HG02571 (cell line): Measurements from ENCODE around the gene ARHGDIA.

Experiments
- ATAC-seq: cut with Tn5 transposase; IDR thresholded peaks from one replicate; pipeline ENCODE4 v1.9.1; 2021; ENCODE audit warnings: mild to moderate bottlenecking, moderate library complexity; ENCODE audit not compliant: unreplicated experiment

ARHGDIA gene

DNA sequence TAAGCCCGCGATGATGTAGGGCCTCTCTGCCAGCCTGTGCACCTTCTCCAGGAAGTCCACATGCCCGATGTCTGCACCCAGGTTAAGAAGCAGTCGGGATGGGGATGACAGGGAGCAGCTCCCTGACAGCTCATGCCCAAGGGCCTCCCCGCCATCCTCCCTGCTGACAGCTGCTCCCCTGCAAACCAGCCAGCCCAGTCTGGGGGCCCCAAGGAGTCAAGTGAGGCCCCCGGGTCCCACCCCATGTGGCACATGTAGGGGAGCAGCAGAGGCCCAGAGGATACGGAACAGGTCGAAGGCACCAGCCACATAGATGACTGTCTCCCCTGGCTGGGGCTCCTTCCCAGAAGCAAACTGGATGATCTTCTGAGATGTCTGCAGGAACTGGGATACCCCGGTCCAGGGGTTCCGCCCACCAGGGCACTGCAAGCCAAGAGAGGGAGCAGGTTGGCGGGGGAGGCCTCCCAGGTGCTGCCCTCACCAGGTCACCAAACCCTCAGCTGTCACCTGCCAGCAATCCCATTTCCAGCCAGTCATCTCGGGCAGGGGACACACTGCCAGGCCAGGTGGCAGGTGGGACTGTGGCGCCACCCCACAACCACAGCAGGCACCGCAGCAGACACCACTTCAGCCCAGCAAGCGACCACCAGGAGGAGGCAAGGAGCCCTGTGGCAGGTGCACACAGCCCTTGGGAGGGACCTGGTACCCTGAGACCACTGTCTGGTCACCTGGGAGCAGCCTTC is 35.5 kb upstream of the ARHGDIA start:
- no peak for ATAC-seq

DNA sequence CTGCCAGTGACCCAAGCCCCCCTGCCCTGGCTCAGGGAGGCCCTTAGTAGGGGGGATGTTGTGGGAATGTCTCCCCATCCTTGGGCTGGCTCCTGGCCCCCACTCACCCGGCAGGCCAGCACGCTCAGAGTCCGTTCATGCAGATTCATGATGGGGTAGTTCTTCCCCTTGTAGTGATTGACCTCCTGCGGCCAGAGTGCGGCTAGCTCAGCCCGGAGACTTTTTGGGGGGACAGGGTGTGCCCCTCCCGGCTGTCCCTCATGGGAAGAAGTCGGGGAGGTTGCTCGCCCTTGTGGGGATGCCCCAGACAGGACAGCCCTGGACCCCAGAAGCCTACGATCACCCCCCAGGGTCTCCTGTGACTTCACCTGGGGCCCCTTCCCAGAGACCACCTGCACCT is 34.9 kb upstream of the ARHGDIA start:
- no peak for ATAC-seq

DNA sequence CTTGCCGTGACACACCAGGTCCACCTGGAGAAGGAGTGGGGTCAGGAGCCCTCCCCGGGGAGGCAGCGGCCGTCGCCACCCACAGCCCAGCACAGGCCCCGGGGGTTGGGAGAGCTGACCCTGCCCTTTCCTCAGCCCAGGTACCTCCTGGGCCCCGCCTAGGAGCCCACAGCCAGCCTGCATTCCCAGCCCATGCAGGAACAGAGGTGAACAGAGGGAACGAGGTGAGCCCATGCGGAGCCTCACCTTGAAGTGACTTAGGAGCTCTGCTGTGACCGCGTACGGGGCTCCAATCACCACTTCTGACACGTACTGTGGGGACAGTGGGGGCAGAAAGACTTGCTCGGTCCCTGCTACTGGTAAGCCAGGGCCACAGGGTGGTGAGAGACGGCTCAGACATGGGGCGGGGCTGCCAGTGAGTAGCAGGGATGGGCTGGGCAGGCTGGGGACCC is 34.3 kb upstream of the ARHGDIA start:
- ATAC-seq: no peak

DNA sequence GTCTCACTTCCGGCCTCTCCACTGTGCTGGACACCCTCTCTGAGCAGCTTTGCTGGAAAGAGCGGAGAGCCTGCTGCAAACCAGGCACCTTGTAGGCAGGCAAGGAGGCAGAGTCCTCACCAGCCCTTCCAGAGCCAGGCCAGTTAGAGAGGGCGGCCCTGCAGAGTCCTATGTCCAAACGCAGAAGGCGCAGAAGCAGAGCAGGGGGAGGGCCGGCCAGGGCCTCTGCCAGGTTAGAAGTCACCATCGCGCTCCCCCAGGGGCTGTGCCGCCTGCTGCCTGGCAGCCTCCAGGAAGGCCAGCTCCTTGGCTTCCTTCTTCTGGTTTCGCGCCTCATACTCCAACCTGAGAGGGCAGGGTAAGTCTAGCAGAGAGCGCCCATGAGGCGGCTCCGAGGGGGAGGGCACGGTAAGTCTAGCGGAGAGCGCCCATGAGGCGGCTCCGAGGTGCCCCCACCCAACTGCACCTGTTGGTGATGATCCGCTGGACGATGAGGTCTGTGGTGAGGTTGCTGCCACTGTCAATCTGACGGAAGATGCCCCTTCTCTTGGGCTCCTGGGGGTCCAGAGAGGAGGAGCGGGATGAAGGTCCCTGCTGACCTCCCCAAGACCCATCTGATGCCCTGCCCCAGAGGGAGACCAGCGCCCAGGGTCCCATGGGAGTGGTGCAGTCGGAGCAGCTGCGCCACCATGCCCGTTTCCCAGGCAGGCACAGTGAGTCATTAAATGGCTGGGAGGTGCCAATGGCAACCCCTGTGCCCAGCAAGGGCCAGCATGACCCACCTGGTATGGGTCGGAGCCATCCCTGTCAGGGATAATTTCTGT is 33.7 kb upstream of the ARHGDIA start:
- ATAC-seq: no peak

DNA sequence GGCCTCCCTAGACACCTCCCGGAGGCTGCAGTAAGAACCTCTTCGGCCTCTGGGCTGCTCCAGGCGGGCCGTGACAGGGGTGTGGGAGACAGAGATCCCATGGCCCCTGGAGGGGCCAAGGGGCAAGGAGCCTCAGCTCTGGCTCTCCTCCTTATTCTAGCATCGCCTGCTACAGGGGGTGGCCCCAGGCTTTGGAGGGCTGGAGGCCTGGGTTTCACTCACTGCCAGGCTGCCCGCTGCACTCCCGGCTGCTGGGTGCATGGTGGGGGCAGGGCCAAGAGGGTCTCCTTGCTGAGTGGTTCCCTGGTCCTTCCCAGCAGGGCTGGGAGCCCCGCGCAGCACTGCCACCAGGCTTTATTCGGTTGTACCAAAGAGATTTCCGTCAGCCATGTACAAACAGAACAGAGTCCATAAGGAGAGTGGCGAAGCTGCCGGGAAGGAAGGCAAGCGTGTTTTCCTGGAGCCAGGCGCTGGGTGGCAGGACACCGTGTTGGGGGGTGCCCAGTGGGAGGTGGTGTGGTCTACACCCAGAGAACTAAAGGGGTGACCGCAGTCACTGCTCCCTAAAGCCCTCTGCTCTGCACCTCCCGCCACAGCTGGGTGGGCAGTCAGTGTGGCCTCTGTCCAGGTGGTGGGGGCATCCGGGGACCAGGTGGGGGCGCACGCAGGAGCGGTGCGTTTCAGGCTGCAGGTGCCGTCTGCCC is 32.9 kb upstream of the ARHGDIA start:
- ATAC-seq: no peak

DNA sequence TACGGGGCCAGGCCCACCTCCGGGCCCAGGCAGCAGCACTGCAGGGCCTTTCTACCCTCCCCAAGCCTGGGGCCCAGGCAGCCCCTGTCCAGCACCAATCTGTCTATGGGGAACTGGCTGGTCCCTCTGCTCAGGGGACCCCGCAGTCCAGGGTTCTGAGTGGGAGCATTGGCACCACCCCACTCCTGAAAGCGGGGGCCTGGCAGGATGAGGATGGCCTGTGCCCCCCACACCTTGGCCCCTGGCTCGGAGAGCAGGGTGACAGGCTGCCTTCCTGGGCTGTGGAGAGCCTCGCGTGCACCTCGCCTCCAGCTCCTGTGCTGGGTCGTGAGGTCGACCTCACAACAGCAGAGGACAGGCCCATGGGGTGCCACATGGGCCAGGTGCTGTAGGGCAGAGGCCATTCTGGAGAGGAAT is 32.3 kb upstream of the ARHGDIA start:
- ATAC-seq: no peak

DNA sequence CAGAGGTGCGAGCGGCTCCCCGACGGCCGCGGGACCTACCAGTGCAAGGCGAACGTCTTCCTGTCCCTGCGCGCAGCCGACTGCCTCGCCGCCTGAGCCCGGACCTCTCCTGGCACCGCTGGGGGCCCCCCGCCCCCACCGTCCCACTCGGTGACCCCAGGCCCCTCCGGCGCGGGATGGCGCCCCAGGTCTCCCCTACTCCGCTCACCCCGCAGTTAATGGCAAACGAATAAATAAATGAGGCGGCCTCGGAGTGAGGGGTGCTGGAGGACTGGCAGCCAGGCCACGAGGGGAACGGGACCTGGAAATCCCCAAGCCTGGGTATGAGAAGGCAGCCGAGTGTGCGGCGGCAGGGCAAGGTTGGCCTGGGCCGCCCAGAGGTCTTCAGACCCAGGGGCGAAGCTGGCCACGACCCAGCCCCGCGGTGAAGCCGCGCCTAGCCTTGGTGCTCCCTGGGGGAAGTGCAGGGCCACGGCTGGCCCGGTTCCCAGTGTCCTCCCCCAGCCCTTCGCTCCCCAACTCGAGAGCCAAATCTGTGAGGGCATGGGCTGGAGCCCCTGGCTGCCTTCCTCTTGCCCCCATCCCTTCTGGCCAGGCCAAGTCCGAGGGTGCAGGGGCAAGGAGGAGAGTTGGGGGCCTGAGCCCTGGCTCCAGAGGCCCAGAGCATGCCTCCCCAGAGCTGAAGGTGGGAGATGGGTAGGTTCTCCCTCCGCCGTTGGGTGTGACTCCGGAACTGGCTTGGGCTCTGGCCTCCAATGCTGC is 31.7 kb upstream of the ARHGDIA start:
- ATAC-seq: no peak

DNA sequence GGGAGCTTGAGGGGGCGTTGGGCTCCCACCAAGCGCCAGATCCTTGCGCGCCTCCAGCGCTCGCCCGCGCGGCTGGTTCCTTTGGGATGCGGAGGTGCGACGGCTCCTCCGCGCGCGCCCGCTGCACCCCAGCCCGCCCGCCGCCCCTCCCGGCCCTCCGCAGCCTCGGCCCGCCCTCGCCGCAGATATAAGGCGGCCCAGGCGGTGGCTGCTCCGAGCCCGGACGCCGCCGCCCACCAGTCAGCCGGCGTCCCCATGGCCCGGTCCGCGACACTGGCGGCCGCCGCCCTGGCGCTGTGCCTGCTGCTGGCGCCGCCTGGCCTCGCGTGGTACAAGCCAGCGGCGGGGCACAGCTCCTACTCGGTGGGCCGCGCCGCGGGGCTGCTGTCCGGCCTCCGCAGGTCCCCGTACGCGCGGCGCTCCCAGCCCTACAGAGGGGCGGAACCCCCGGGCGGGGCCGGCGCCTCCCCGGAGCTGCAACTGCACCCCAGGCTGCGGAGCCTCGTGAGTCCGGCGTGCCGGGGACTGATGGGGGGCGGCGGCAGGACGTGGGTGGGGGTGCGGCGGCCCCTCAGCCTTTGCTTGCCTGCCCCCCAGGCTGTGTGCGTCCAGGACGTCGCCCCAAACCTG is 31.0 kb upstream of the ARHGDIA start, which contains the start of gene NPB:
NPB (plus strand) TSS at position 216 of the 630 bp plus-strand sequence; CDS start at position 256, 40 bp downstream.
- ATAC-seq: no peak

DNA sequence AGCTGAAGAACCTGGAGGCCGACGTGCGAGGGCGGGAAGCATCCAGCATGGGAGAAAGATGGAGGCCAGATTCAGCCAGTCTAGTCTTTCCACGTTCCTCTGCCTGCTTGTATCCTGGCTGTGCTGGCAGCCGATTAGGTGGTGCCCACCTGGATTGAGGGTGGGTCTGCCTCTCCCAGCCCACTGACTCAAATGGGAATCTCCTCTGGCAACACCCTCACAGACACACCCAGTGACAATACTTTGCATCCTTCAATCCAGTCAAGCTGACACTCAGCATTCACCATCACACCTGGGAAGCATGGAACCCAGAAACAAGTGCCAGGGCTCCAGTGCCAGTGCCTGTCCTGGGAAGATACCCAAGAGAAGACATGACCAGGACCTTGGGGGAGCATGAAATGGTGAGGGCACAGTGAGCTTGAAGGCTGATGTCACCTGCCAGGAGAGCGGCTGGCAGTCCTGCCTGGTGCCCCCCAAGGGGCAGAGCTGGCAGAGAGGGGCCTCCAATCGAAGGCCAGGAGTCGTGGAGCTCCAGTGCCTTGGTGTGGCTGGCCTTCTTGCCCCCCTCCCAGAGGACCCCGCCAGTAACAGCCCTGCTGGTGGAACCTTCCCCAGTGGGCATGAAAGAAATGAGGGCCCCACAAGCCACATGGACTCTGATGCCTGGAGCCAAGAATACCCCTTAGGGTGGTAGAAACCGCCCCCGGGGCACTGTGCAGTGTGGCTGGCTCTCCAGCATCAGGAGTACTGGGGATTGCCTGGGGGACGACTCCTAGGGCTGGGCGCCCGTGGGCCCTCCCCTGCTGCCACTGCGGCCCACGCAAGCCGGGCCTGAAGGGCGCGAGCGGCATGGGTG is 30.3 kb upstream of the ARHGDIA start:
- ATAC-seq: no peak

DNA sequence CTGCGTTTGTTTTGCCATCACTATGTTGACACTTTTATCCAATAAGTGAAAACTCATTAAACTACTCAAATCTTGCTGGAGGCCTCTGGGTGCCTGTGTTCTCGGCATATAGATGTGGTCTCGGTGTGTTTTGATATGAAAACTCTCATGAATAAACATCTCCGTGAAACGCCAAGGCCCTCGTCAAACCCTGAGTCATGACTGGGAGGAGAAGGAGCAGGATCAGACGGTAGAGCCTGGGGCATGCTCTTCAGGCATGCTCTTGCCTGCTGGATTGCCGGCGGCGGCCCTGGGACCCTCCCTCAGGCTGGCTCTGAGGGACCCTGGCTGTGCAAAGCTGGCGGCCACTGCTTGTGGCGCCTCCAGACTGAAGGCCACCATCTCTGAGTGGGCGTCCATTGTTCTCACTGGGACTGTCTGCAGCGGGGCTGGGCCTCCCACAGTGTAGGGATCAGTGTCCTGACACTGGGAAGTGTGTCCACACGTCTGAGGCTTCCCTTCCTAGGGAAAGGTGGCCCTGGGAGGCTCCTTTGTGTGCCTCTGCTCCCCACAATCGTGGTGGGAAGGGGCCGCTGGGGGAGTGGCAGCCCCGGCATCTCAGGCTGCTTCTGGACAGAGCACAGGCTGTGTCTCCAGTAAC is 29.2 kb upstream of the ARHGDIA start:
- no peak for ATAC-seq

DNA sequence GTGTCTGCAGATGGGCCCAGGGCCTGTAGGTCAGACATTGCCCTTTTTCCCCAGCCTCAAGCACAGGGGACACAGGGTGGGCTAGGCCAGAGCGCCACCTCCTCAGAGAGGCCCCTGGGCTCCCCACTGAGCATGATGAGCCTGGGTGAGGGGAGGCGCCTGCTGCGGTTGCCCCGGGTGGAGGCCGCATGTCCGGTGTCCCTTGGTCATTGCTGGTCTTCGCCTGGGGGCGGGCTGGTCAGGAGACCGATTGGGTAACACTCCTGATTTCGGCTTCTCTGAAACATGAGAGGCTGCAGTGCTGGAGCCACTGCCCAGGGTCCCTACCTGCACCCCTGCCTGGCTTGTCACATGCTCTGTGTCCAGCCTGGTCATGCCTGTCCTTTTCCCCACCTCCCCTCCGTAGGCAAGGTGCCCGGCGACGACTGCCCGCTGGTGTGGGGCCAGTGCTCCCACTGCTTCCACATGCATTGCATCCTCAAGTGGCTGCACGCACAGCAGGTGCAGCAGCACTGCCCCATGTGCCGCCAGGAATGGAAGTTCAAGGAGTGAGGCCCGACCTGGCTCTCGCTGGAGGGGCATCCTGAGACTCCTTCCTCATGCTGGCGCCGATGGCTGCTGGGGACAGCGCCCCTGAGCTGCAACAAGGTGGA is 28.5 kb upstream of the ARHGDIA start:
- no peak for ATAC-seq

DNA sequence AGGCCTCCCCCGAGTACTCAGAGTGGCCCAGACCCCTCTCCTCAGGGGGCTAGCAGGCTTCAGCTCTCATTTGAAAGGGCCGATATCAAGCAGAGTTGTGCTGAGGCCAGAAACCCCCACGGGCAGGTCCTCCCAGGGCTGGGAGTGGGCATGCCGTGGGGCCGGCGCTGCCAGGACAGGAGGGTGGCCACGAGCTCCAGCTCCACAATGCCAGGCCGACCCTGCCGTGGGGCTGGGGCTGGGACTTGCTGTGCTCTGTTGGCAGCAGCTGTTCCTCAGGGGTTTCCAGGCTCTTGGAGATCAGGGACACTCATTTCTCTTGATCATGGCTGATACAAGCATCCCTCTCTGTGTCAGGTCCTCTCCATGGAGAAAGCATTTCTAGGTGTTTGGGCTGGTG is 27.7 kb upstream of the ARHGDIA start:
- ATAC-seq: no peak

DNA sequence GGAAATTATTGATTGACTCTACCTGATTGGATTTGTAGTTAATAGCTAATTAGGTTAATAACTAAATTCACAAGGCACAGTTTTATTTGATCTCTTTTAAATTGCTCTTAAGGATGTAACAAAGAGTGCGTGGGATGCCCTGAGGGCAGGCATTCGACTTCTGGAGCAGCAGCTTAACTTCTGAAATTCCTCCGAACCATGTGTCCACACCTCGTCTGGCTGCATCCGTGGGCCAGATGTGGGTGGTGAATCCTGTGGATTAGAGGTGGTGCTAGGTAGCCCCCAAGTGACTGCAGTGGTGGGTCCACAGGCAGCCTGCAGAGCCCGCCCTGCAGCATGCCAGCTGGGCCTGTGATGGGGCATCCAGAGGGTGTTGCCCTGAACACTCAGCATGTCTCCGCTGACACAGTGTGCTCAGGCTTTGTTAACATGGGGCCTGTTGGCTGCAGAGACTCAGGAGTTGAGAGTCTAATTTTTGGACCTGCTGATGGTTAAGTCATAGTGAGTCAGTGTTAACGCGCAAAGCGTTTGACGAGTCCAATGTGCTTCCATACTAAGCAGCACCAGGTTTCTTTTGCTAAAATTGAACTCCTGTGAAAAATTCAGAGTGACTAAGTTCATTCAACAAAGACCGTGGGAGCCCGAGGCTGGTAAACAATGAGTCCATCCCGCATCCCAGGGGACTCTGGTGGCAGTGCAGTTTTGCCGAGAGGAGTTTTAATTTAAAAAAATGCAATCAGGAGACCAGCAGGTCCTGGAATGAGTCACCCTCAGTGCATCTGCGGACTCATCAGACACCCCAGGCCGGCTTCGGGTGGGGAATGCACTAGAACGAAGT is 27.1 kb upstream of the ARHGDIA start:
- ATAC-seq: no peak

DNA sequence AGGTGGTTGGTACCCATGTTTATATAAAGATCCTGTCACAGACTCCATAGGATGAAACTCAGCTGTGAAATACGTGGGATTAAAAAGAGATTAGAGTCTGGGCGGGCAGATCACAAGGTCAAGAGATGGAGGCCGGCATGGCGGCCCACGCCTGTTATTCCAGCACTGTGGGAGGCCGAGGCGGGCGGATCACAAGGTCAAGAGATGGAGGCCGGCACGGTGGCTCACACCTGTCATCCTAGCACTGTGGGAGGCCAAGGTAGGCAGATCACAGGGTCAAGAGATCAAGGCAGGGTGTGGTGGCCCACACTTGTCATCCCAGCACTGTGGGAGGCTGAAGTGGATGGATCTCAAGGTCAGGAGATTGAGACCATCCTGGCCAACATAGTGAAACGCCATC is 24.3 kb upstream of the ARHGDIA start:
- no peak for ATAC-seq

DNA sequence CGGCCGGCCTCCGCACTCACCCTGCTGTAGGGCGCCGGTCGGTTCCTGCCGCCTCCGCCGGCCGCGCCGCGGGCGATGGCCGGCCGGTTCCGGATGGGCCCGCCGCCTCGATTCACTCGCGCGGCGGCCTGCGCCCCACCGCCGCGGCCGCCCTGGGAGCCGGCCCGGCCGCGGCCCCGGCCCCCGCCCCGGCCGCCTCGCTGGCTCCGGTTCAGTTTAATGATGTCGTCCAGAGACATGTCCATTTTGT is 20.1 kb upstream of the ARHGDIA start:
- no peak for ATAC-seq

DNA sequence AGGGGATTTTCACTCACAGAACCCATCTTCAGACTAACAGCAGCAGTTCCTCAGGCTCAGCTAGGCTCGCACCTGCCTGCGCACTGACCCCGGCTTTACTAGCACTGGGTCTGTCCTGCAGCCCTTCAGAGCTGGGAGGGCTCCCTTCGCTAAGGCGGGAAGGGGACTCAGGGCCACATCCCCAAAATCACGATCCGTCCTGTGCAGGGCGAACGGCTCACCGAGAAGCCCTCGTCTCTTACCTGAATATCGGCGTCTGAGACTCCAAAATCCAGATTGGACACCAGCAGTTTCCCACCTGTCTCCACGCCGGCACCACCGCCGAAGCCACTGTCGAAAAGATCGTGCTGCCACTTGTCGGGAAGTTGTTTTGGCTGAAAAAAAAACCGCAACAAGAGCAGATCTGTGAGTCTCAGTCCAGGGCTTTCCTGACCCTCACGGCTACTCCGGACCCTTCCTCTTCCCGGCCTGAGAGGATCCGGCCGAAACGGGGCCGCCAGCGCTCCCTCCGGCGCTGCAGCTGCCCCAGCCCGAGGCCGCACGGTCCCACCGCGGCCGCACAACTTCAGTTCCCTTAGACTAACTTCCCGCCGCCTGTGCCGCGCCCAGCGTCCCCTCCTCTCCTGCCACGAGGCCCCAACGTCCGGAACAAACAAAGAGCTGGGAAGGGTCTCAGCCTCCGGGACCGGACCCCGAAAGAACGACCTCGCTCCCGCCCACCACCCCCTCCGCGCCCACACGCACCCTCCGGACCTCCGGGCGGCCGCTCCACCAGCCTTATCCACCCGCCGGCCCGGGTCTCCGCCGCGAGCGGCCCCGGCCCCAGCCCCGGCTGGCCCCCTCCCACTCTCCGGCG is 19.5 kb upstream of the ARHGDIA start:
- ATAC-seq: no peak

DNA sequence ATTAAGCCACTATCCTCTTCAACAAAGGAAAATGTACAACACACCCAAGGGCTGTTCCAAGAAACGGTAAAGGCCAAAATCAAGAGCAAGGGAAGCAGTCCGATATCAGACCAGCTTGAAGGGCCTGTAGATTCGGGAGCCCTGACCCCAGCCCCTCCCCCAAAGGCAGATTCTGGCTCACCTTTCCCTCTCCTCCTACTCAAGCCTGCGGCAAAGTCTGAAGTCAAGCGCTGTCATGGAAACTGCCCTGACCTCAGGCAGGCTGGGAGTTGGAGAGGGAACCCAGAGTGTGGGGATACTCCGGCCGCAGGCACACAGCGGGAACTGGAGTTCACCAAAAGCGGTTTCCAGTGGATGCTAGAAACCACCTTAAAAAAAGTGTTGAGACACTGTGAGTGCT is 18.5 kb upstream of the ARHGDIA start:
- no peak for ATAC-seq
